GM19468 (cell line): ENCODE measurements around the gene VPS26B.
"Not testable (repeated sequence)": the region's sequence is repeated elsewhere in the genome, so short reads cannot be mapped to it uniquely, and the experiment has no call there.

Experiments
- ATAC-seq: cut with Tn5 transposase; IDR thresholded peaks from one replicate; pipeline ENCODE4 v1.9.1; 2021; ENCODE audit warnings: mild to moderate bottlenecking, moderate library complexity, moderate number of reproducible peaks; ENCODE audit not compliant: unreplicated experiment; ENCODE audit errors: extremely low read depth

VPS26B gene

DNA sequence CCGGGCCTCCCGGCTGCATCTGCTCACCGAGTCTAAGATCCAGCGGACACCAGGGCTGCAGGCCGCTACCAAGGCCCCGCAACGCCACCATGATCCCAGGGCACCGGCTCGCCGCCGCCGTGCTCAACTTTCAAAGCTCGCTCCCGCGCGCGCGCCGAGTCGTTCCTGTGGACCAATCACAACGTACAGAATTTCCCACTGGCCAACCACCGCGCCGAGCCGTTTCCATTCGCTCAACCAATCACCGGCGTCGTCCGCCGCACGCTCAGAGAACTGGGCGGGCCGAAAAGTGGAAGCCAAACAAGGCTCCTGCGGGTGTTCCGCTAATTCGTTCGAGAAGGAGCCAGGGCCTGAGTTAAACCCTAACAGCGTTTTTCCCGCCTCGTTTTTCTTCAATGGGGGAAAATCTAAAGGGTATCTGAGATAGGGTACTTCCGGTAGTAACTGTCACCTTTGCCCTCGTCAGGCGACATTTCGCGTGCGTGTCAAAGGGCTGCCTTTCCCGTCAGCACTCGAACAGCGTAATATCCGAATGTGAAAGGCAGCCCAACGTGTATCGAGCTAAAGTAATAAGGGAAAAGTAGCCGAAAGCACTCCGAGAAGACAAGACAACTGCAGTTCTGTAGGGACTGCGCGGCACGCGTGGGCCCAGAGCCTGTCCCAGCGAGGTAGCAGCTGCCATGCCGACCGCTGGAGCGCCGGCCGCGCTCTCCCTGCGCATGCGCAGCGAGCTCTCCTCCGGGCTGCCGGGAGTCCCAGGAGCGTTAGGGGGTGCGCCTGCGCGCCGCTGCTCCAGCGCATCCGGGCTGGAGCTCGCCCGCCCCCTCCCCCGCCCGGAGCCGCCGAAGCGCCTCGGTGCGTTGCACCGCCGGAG, at the start of gene VPS26B, which contains the start of gene NCAPD3:
TSS of gene VPS26B (plus strand) at position 836 of the 874 bp plus-strand sequence. CDS start 452 bp downstream, outside the sequence.
TSS of gene NCAPD3 (minus strand) at position 132 of the 874 bp plus-strand sequence. CDS start at position 91, 41 bp downstream.
- ATAC-seq = peak; percentile 73

GRCh38 chr11:134176284-134176683, 48.2 kb upstream of the VPS26B start:
- ATAC-seq = no peak

- no peak for ATAC-seq
These were observed 46.3 kb upstream of the VPS26B start for GRCh38 chr11:134178032-134178674.

- no peak for ATAC-seq
These were observed 42.8 kb upstream of the VPS26B start for GRCh38 chr11:134181707-134182106.

DNA sequence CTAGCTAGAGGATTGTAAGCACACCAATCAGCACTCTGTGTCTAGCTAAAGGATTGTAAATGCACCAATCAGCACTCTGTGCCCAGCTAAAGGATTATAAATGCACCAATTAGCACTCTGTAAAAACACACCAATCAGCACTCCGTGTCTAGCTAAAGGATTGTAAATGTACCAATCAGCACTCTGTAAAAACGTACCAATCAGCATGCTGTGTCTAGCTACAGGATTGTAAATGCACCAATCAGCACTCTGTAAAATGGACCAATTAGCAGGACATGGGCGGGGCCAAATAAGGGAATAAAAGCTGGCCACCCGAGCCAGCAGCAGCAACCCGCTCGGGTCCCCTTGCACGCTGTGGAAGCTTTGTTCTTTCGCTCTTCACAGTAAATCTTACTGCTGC, 36.4 kb upstream of the VPS26B start:
- not testable (repeated sequence) for ATAC-seq

DNA sequence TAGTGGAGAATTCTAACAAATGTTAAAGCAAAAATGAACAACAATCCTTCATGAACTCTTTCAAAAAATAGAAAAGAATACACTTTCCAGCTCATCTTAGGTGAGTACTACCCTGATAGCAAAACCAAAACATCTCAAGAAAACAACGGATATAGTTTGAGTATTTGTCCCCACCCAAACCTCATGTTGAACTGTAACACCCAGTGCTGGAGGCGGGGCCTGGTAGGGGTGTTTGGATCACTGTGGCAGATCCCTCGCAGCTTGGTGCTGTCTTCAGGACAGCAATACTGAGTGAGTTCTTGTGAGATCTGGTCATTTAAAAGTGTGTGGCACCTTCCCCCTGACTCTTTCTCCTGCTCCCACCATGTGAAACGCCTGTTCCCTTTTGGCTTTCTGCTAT, 27.7 kb upstream of the VPS26B start:
- no peak for ATAC-seq

DNA sequence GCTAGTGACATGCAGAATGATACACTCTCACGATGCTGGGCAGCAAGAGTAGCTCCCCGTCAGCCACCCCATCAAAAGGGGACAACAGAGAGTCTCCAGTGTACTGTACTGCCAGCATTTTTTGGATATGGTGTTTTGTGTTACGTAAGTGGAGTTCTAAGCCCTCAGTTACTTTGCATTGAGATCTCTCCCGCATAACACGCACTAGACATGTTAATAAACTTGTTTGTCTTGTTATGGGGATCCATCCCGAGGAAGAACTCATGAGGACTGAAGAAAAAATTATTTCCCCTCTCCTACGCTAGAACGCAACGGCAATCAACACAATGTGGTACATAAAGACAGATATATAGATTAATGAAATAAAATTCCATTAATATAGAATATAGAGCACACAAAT, 24.9 kb upstream of the VPS26B start:
- ATAC-seq = no peak

- no peak for ATAC-seq
These were observed 23.8 kb upstream of the VPS26B start for GRCh38 chr11:134200688-134201087.

DNA sequence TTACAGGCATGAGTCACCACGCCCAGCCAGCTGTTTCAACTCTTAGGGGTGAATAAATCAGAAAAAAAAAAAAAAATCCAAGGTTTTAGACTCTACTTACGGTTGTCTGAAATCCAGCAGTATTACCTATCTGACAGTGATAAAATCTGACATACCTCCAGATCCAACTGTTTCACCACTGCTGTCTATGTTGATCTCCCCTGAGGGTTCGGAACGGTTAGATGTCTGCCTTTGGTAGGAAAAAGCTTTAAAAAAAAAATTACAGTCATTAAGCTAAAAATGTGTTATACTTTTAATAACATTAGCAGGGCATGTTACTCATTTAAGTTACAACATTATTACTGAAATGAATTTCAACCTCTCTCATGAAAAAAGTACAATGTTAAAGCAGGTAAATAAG, 21.8 kb upstream of the VPS26B start:
- ATAC-seq = no peak

DNA sequence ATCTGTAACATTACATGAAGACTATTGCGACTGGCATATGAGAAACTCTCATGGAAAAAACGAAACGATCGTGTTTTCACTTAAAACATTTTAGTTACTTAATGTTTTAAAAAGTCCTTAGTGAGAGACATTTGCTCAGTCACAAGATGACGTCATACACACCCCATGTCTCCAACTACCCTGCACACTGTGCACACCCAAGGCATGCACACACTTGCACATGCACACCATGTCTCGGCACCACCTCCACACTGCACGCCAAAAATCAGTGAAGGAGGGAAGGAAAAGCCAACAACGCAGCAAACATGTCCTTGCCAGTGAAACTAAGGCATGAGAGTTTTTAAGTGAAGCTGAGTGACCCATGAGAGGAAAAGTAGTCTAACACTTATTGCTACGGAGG, 18.7 kb upstream of the VPS26B start:
- no peak for ATAC-seq

DNA sequence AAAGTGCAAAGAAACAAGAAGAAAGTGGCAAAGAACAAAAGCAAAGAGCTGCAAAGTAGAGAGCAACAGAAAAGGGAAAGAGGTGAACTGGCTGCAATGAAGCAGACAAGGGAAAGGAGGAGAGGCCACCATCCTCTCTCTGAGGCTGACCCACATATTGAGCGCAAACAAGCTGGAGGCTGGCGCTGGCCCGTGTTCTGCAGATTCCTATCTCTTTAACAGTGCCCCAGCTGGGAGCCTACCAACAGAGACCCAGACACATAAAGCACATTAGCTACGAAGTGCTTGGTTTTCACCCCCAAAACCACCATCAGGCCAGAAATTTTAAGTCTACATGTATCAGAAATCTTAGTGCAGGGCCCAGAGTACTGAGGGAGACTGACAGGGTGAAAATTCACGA, 18.3 kb upstream of the VPS26B start:
- ATAC-seq = no peak

GRCh38 chr11:134207538-134208239, 16.8 kb upstream of the VPS26B start:
- no peak for ATAC-seq

- no peak for ATAC-seq
These were observed 8.6 kb upstream of the VPS26B start for GRCh38 chr11:134215836-134216235.

GRCh38 chr11:134216816-134217215, 7.7 kb upstream of the VPS26B start:
- no peak for ATAC-seq

GRCh38 chr11:134223121-134223520, 1.4 kb upstream of the VPS26B start:
- no peak for ATAC-seq

DNA sequence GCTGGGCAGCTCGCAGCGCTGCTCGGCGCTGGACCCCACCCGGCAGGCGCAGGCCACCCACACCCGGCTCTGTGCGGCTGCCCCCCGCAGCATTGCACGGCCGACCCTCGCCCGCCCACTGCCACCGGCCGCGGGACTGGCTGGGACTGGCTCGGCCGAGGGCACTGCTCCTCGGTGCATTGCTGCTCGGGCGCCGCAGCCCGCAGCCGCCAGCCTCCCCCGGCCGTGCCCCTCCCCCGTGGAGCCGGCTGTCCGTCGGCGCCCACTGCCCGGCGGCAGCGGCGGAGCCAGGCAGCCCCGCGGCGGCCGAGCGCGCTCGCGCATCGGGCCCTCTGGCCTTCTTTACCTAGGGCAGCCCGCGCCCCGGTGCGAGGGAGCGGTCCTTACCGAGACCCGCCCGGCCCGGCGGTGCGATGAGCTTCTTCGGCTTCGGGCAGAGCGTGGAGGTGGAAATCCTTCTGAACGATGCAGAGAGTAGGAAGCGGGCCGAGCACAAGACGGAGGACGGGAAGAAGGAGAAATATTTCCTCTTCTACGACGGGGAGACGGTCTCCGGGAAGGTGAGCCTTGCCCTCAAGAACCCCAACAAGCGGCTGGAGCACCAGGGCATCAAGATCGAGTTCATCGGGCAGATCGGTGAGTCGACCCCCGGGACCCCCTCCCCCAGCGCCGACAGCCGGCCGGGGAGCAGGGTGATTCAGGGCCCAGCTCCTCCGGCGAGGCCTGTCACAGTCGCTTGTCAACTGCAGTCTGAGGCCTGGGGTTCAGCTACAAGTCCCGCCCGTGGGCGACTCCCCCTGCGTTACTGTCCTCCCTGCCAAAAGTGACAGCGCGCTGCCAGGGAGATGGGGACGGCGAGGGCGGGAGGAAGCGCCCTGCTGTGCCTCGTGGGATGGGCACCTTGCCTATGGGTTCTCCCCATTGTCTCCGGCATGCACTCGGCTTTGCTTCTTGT, 516 bp downstream of the VPS26B start:
- ATAC-seq = peak; percentile 5

DNA sequence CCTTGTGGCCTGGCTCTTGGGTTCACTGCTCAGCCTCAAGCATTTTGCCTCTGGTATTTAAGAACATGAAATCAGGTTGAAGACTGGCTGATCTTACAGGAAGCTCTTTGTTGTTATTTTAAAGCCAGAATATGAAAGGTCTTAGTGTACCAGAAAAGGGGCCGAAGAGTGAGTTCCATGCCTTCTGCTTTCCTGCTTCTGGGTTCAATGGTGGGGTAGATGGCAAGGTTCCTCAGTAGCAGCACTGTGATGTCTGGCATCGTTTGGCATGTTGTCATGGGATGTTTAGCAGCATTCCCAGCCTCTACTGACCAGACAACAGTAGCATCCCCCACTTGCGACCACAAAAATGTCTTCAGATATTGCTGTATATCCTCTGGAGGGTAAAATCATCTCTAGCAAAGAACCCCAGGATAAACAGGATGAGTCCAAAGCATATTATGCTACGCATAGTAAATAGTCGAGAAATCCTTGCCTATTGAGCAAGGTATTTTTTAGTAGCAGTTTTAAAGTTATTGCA, 2.4 kb downstream of the VPS26B start:
- no peak for ATAC-seq

DNA sequence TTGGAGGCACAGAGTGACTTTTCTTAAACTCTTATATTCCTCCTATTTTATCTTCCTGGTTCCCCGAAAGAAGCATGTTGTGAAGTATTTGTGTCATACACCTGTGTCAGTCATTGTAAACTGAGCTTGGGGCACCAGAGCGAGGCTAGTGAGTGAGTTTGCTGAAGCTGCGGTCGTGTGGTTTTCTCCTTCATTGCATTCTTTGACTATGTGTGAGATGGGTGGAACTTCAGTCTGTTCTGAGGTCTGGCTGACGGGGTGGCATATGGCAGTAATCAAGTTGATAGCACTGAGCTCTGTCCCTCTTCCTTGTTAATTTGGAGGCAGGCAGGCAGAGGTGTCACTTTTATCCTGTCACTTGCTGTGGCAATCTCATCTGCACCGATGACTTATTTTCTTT, 4.2 kb downstream of the VPS26B start:
- peak; percentile 27 for ATAC-seq

DNA sequence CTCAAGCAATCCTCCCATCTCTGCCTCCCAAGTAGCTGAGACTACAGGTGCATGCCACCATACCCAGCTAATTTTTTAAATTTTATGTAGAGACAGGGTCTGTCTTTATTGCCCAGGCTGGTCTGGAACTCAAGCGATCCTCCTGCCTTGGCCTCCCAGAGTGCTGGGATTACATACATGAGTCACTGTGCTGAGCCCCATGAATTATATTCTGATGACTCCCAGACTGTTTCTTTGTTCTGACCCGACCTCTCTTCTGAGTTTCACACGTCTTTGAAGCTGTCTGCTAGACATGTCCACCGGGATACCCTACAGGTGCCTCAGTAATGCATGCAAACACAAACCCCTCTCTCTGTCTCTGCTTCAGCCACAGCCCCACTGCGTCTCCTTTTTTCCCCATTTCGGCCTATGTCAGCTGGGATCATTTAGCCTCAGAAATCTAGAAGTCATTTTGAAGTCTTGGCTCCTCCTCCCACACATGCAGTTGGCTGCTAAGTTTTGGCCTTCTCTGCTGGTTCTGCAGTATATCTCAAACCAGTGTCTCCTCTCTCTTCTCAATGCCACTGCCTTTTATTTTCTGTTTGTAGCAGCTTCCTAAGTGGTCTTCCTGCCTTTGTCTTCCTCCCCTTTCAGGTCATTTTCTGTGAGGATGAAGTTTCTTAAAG, 4.8 kb downstream of the VPS26B start:
- no peak for ATAC-seq
